Measurements from ENCODE around the gene RAB7B.

The RAB7B gene

DNA sequence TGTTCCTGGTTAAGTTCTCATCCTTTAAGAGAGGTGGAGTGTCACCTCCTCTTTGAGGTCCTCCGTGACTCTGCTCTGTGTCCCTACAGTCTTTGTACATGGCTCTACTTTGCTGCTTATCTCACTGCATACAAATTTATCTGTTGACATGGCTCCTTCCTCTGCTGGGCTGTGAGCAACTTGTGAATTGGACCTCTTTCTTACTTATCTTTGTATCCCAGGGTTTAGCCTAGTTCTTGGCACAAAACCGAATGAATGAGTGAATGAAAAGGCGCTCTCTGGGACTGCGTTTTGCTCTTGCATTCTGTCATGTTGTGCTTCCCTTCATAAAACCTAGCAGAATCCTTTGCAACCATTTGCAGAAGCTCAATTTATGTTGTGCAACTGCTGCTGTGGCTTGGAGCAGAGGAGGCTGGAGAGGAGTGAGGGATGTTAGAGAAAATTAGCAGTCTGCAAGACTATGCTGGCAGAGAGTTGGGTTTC lies 72.4 kb downstream of the RAB7B start:
- in situ Hi-C loops (cut with HindIII; ENCODE audit: low sequenced_read_pairs): no loop called here

DNA sequence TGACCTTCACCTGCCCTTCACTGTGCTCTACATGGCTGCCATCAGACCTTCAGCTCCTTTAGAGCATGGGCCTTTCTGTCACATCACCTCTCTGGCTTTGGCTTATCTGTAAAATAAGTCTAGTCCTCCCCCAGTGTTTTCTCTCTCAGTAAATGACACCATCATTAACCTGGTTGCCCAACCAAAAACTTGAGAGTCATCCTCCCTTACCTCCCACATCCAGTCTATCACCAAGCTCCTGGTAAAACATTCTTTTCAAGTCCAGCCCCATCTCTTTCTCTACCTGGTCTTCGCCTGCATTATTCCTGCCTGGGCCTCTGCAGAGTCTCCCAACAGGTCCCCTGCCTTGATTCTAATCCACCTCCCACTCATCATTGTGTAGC lies 73.0 kb downstream of the RAB7B start:
- in situ Hi-C loops (cut with HindIII; ENCODE audit: low sequenced_read_pairs): no loop called here

- in situ Hi-C loops (cut with HindIII; ENCODE audit: low sequenced_read_pairs): no loop called here
These were observed 73.5 kb downstream of the RAB7B start for GRCh38 chr1:205929496-205930194.

- in situ Hi-C loops (cut with HindIII; ENCODE audit: low sequenced_read_pairs): no loop called here
These were observed 74.9 kb downstream of the RAB7B start for GRCh38 chr1:205928317-205928716.

GRCh38 chr1:205927676-205928075 lies 75.5 kb downstream of the RAB7B start:
- in situ Hi-C loops (cut with HindIII; ENCODE audit: low sequenced_read_pairs): no loop called here

- in situ Hi-C loops (cut with HindIII; ENCODE audit: low sequenced_read_pairs): no loop called here
These were observed 75.9 kb downstream of the RAB7B start for GRCh38 chr1:205927247-205927646.

Data from endothelial cell of hepatic sinusoid (primary cell).